Bronchial epithelial cell (primary cell): ENCODE measurements around the gene FBN2. TPM values are rescaled to one million over a fixed set of nuclear protein-coding genes. Genes with fewer than 3 reads are reported as not detected.
A peak's percentile ranks its signal among the peaks of the same experiment; 100 is the strongest.

Experiments used
- DNase-seq: peaks from one replicate; pipeline ENCODE4 v3.0.0-alpha.2; 2010; ENCODE audit warnings: low read depth
- FAIRE-seq: peaks from 2 replicates; lab custom pipeline; 2011; peaks lifted over from hg19 to GRCh38; lab: Jason Lieb, UNC
- H3K27me3 ChIP-seq: 2 replicates; pipeline ENCODE4 v1.5.1; 2011; ENCODE audit warnings: low read length; ENCODE audit not compliant: control insufficient read depth, insufficient read depth
- H3K36me3 ChIP-seq: 2 replicates; pipeline ENCODE4 v1.5.1; 2011; ENCODE audit warnings: low read length; ENCODE audit not compliant: control insufficient read depth, insufficient read depth
- H3K4me3 ChIP-seq: 2 replicates; pipeline ENCODE4 v1.5.1; 2011; ENCODE audit warnings: mild to moderate bottlenecking, low read depth, low read length, control low read depth
- CTCF ChIP-seq: IDR thresholded peaks from 2 replicates; pipeline ENCODE4 v1.5.1; 2011; ENCODE audit warnings: mild to moderate bottlenecking, moderate library complexity, low read length, control low read depth, inconsistent platforms; ENCODE audit not compliant: insufficient read depth, severe bottlenecking
- total RNA-seq: library from RNA; depleted of rRNA; stranded (reverse); fragments of >200 nt; gene quantifications from 2 replicates; pipeline ENCODE4 v1.2.1, GENCODE V29; 2014

The FBN2 gene
- total RNA-seq, 1 donor from 2014 or later = 49.0 TPM

- TF ChIP-seq CTCF = no peak
- DNase-seq = peak; percentile 72
These were observed 197.0 kb downstream of the FBN2 start for GRCh38 chr5:128341056-128341455.

GRCh38 chr5:128340648-128341047 lies 197.4 kb downstream of the FBN2 start:
- Histone ChIP-seq H3K36me3 (no peaks in the 10 kb centered on the region), H3K4me3 (no peak overlapping the region), H3K27me3 (no peaks in the 10 kb centered on the region)
- FAIRE-seq (no peak), DNase-seq (no peak)
- no peak for TF ChIP-seq CTCF

More at GRCh38 chr5:128341056-128341455, 197.0 kb downstream of the FBN2 start:
- Histone ChIP-seq H3K4me3 (no peak overlapping the region), H3K27me3 (no peaks in the 10 kb centered on the region), H3K36me3 (no peaks in the 10 kb centered on the region)
- peak; percentile 72 for FAIRE-seq

- no peaks in the 10 kb centered on the region for H3K27me3 ChIP-seq
- H3K36me3 ChIP-seq = no peaks in the 10 kb centered on the region
- no peak for TF ChIP-seq CTCF
- FAIRE-seq (no peak), DNase-seq (no peak)
- H3K4me3 ChIP-seq = no peak overlapping the region
These were observed 198.5 kb downstream of the FBN2 start for GRCh38 chr5:128339585-128339984.

GRCh38 chr5:128338649-128339048 lies 199.4 kb downstream of the FBN2 start:
- H3K36me3 ChIP-seq = no peaks in the 10 kb centered on the region
- peak; percentile 83 for FAIRE-seq
- no peaks in the 10 kb centered on the region for H3K27me3 ChIP-seq
- no peak for DNase-seq
- H3K4me3 ChIP-seq = no peak overlapping the region
- no peak for TF ChIP-seq CTCF

- H3K4me3 ChIP-seq = no peak overlapping the region
- no peaks in the 10 kb centered on the region for H3K27me3 ChIP-seq
- no peak for DNase-seq
- no peaks in the 10 kb centered on the region for H3K36me3 ChIP-seq
- no peak for FAIRE-seq
- TF ChIP-seq CTCF = no peak
These were observed 202.7 kb downstream of the FBN2 start for GRCh38 chr5:128335339-128335738.

GRCh38 chr5:128334010-128334716 lies 203.9 kb downstream of the FBN2 start:
- no peak for DNase-seq
- no peaks in the 10 kb centered on the region for H3K36me3 ChIP-seq
- no peak for FAIRE-seq

More at GRCh38 chr5:128334010-128334716, 203.9 kb downstream of the FBN2 start:
- Histone ChIP-seq H3K27me3 (no peaks in the 10 kb centered on the region), H3K4me3 (no peak overlapping the region)
- TF ChIP-seq CTCF = no peak
